ENCODE measurements around the gene GKAP1.

- no peak for TF ChIP-seq RAD21 (IDR thresholded peaks at IDR 0.05; ENCODE audit: low read depth)
- TF ChIP-seq REST (IDR thresholded peaks at IDR 0.05; ENCODE audit: low read depth): no peak
- TF ChIP-seq NFIC (IDR thresholded peaks at IDR 0.05): no peak
- no peak for TF ChIP-seq EP300 (IDR thresholded peaks at IDR 0.05; ENCODE audit: borderline replicate concordance)
- no peak for TF ChIP-seq TAF1 (IDR thresholded peaks at IDR 0.05; ENCODE audit: low read depth)
- TF ChIP-seq CREB1 (IDR thresholded peaks at IDR 0.05; ENCODE audit: low read depth): no peak
- no peak for TF ChIP-seq CEBPB (IDR thresholded peaks at IDR 0.05)
- TF ChIP-seq TEAD4 (IDR thresholded peaks at IDR 0.05): no peak
- TF ChIP-seq FOXM1 (IDR thresholded peaks at IDR 0.05; ENCODE audit: borderline replicate concordance, low read depth): no peak
- TF ChIP-seq EGR1 (IDR thresholded peaks at IDR 0.05): no peak
- no peak for TF ChIP-seq YY1 (IDR thresholded peaks at IDR 0.05; ENCODE audit: low read depth)
- TF ChIP-seq TCF12 (IDR thresholded peaks at IDR 0.05; ENCODE audit: low read depth): no peak
These were observed 96.1 kb downstream of the GKAP1 start for GRCh38 chr9:83721509-83721908.
